Skeletal muscle tissue (tissue), 4 donors: ENCODE measurements around the gene FBXL7. TPM values are rescaled to one million over a fixed set of nuclear protein-coding genes. Genes with fewer than 3 reads are reported as not detected.

Experiments used
- H3K27ac ChIP-seq: one replicate; pipeline ENCODE4 v1.7.0; 2013; ENCODE audit warnings: mild to moderate bottlenecking, low read depth, low read length, inconsistent platforms
- H3K27me3 ChIP-seq, 3 donors: one replicate each; pipeline ENCODE4 v1.7.0; 2013; ENCODE audit warnings: low read length in 3 of 3; ENCODE audit not compliant: control insufficient read depth in 3 of 3, insufficient read depth in 3 of 3
- H3K36me3 ChIP-seq, 3 donors: one replicate each; pipeline ENCODE4 v1.7.0; 2013; ENCODE audit warnings: low read length in 3 of 3; ENCODE audit not compliant: control insufficient read depth in 3 of 3, insufficient read depth in 3 of 3
- H3K4me1 ChIP-seq, 3 donors: one replicate each; pipeline ENCODE4 v1.7.0; 2013; ENCODE audit warnings: low read length in 3 of 3, mild to moderate bottlenecking in 3 of 3; ENCODE audit not compliant: control insufficient read depth in 3 of 3, insufficient read depth in 3 of 3
- H3K4me3 ChIP-seq, 3 donors: one replicate each; pipeline ENCODE4 v1.7.0; 2013; ENCODE audit warnings: low read length in 3 of 3
- H3K9ac ChIP-seq, 3 donors: one replicate each; pipeline ENCODE4 v1.7.0; 2013; ENCODE audit warnings: low read length in 3 of 3, mild to moderate bottlenecking in 3 of 3, moderate library complexity in 2 of 3, low read depth in 1 of 3
- H3K9me3 ChIP-seq, 3 donors: one replicate each; pipeline ENCODE4 v1.7.0; 2013; ENCODE audit warnings: low read length in 3 of 3; ENCODE audit not compliant: control insufficient read depth in 3 of 3
- total RNA-seq: library from RNA; depleted of rRNA; stranded (reverse); fragments of >200 nt; gene quantifications from one replicate; pipeline ENCODE4 v1.2.3, GENCODE V29; 2014
- donor health status: Osteomylitis.

The FBXL7 gene
- total RNA-seq, 1 donor from 2014 or later, result 3.7 TPM

- Histone ChIP-seq H3K4me3 (no peak overlapping the region), H3K27ac (no peak overlapping the region), H3K9ac (no peak overlapping the region), H3K4me1 (peaks cover 0 to 10% (median 0%) of the 10 kb centered on the region in 3 donors), H3K9me3 (peaks cover 0 to 4% (median 0%) of the 10 kb centered on the region in 3 donors), H3K27me3 (no peaks in the 10 kb centered on the region), H3K36me3 (no peaks in the 10 kb centered on the region)
Measured at GRCh38 chr5:15807248-15807647, 307.3 kb downstream of the FBXL7 start.

- Histone ChIP-seq H3K4me3 (no peak overlapping the region), H3K4me1 (peaks cover 0 to 10% (median 0%) of the 10 kb centered on the region in 3 donors), H3K27me3 (no peaks in the 10 kb centered on the region), H3K27ac (no peak overlapping the region), H3K9me3 (peaks cover 0 to 4% (median 0%) of the 10 kb centered on the region in 3 donors), H3K9ac (no peak overlapping the region), H3K36me3 (no peaks in the 10 kb centered on the region)
Measured at GRCh38 chr5:15807871-15808270, 307.9 kb downstream of the FBXL7 start.

- no peaks in the 10 kb centered on the region for H3K36me3 ChIP-seq
- no peak overlapping the region for H3K9ac ChIP-seq
- peaks cover 0 to 10% (median 0%) of the 10 kb centered on the region in 3 donors for H3K4me1 ChIP-seq
- no peaks in the 10 kb centered on the region for H3K27me3 ChIP-seq
- no peak overlapping the region for H3K4me3 ChIP-seq
- H3K9me3 ChIP-seq, result peaks cover 0 to 4% (median 0%) of the 10 kb centered on the region in 3 donors
- no peak overlapping the region for H3K27ac ChIP-seq
Measured at GRCh38 chr5:15808577-15808976, 308.6 kb downstream of the FBXL7 start.

GRCh38 chr5:15819617-15820016, 319.6 kb downstream of the FBXL7 start:
- Histone ChIP-seq H3K27ac (no peak overlapping the region), H3K9ac (no peak overlapping the region), H3K4me1 (no peaks in the 10 kb centered on the region), H3K9me3 (no peaks in the 10 kb centered on the region), H3K36me3 (no peaks in the 10 kb centered on the region), H3K27me3 (no peaks in the 10 kb centered on the region), H3K4me3 (no peak overlapping the region)

GRCh38 chr5:15821506-15821905, 321.5 kb downstream of the FBXL7 start:
- Histone ChIP-seq H3K36me3 (no peaks in the 10 kb centered on the region), H3K9ac (no peak overlapping the region), H3K27ac (no peak overlapping the region), H3K9me3 (no peaks in the 10 kb centered on the region), H3K4me1 (no peaks in the 10 kb centered on the region), H3K4me3 (no peak overlapping the region), H3K27me3 (no peaks in the 10 kb centered on the region)

GRCh38 chr5:15823398-15823797, 323.4 kb downstream of the FBXL7 start:
- no peaks in the 10 kb centered on the region for H3K9me3 ChIP-seq

GRCh38 chr5:15827741-15828140, 327.8 kb downstream of the FBXL7 start:
- no peaks in the 10 kb centered on the region for H3K27me3 ChIP-seq
- H3K27ac ChIP-seq, result no peak overlapping the region
- no peak overlapping the region for H3K4me3 ChIP-seq
- H3K36me3 ChIP-seq, result no peaks in the 10 kb centered on the region
- no peak overlapping the region for H3K9ac ChIP-seq
- H3K9me3 ChIP-seq, result no peaks in the 10 kb centered on the region
- no peaks in the 10 kb centered on the region for H3K4me1 ChIP-seq

More at GRCh38 chr5:15823398-15823797, 323.4 kb downstream of the FBXL7 start:
- Histone ChIP-seq H3K9ac (no peak overlapping the region), H3K27ac (no peak overlapping the region), H3K4me1 (no peaks in the 10 kb centered on the region), H3K36me3 (no peaks in the 10 kb centered on the region), H3K27me3 (no peaks in the 10 kb centered on the region), H3K4me3 (no peak overlapping the region)

GRCh38 chr5:15831408-15831807, 331.4 kb downstream of the FBXL7 start:
- no peaks in the 10 kb centered on the region for H3K9me3 ChIP-seq
- no peak overlapping the region for H3K9ac ChIP-seq
- no peaks in the 10 kb centered on the region for H3K4me1 ChIP-seq
- H3K36me3 ChIP-seq, result no peaks in the 10 kb centered on the region
- no peak overlapping the region for H3K27ac ChIP-seq
- H3K4me3 ChIP-seq, result no peak overlapping the region
- no peaks in the 10 kb centered on the region for H3K27me3 ChIP-seq

- H3K36me3 ChIP-seq, result no peaks in the 10 kb centered on the region
- H3K9ac ChIP-seq, result no peak overlapping the region
- no peaks in the 10 kb centered on the region for H3K4me1 ChIP-seq
- H3K9me3 ChIP-seq, result no peaks in the 10 kb centered on the region
- H3K27me3 ChIP-seq, result no peaks in the 10 kb centered on the region
- no peak overlapping the region for H3K4me3 ChIP-seq
- H3K27ac ChIP-seq, result no peak overlapping the region
Measured at GRCh38 chr5:15833365-15833764, 333.4 kb downstream of the FBXL7 start.

GRCh38 chr5:15834596-15835245, 334.7 kb downstream of the FBXL7 start:
- Histone ChIP-seq H3K4me1 (no peaks in the 10 kb centered on the region), H3K9me3 (no peaks in the 10 kb centered on the region), H3K9ac (no peak overlapping the region), H3K27me3 (no peaks in the 10 kb centered on the region), H3K36me3 (no peaks in the 10 kb centered on the region), H3K27ac (no peak overlapping the region), H3K4me3 (no peak overlapping the region)
